ENCODE measurements around the gene TMEM242. TPM values are rescaled to one million over a fixed set of nuclear protein-coding genes. Genes with fewer than 3 reads are reported as not detected.
A peak's percentile ranks its signal among the peaks of the same experiment; 100 is the strongest.

The TMEM242 gene
- total and polyA plus RNA-seq, 10 of the 15 experiments (the other 5 are each of a cell fraction or from before 2014, with no cell fraction given): 2.8 to 9.8 (median 5.5) TPM

DNA sequence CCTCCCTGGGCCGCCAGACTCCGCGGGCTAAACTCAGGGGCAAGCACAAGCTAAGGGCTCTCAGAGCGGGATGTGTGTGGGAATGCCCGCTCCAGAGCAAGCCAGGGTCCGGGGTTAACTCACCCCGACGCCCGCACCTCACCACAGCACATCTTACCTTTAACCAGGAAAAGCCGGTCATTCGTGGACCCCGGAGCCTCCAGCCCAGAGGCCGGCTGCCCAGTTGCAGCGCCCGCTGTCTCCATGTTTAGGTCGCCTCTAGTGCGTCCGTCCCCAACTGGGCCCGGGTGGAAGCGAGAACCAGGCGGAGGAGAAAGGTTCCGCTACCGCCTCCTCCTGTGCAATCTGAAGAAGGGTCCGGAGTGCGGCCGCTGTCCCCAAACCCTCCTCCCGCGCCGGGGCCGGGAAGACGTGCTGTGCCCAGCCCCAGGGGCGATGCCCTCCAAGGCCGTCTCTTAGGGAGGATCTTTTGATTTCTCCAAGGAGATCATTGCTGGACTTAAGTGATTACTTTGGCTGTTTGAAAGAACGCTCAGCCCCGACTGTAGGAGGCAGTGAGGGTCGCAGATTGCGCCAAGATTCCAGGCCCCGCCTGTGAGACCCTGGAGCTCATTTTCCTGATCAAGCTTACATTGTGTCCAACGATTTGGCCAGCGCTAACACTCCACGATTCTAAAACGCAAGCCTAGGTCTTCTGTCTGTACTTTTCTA, at the start of gene TMEM242 (continued):
- TF ChIP-seq TCF7 (IDR thresholded peaks at IDR 0.05; ENCODE audit: borderline replicate concordance) (peak; percentile 88), SUZ12 (IDR thresholded peaks at IDR 0.05; ENCODE audit: unreplicated experiment) (no peak), CREB1 (IDR thresholded peaks at IDR 0.05; ENCODE audit: low read depth) (peak; percentile 83), RFX5 (IDR thresholded peaks at IDR 0.05; ENCODE audit: low read depth, low read length) (no peak), CBFB (IDR thresholded peaks at IDR 0.05; ENCODE audit: low read depth) (peak; percentile 75), ZBTB33 (IDR thresholded peaks at IDR 0.05) (no peak), RB1 (IDR thresholded peaks at IDR 0.05; ENCODE audit: borderline replicate concordance) (peak; percentile 98; the same call in 1 of the 2 replicates), ZNF207 (IDR thresholded peaks at IDR 0.05; ENCODE audit: borderline replicate concordance) (peak; percentile 88), NRF1 (conservative IDR thresholded peaks at IDR 0.05; ENCODE audit: low read depth, low read length) (no peak), CHD2 (IDR thresholded peaks at IDR 0.05; ENCODE audit: borderline replicate concordance, low read depth, low read length) (peak; percentile 82)
- TF ChIP-seq, protein P1, sequence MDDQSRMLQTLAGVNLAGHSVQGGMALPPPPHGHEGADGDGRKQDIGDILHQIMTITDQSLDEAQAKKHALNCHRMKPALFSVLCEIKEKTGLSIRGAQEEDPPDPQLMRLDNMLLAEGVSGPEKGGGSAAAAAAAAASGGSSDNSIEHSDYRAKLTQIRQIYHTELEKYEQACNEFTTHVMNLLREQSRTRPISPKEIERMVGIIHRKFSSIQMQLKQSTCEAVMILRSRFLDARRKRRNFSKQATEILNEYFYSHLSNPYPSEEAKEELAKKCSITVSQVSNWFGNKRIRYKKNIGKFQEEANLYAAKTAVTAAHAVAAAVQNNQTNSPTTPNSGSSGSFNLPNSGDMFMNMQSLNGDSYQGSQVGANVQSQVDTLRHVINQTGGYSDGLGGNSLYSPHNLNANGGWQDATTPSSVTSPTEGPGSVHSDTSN (IDR thresholded peaks at IDR 0.05; ENCODE audit: insufficient replicate concordance, low read depth, low read length): peak; percentile 18
- TF ChIP-seq, protein P2, sequence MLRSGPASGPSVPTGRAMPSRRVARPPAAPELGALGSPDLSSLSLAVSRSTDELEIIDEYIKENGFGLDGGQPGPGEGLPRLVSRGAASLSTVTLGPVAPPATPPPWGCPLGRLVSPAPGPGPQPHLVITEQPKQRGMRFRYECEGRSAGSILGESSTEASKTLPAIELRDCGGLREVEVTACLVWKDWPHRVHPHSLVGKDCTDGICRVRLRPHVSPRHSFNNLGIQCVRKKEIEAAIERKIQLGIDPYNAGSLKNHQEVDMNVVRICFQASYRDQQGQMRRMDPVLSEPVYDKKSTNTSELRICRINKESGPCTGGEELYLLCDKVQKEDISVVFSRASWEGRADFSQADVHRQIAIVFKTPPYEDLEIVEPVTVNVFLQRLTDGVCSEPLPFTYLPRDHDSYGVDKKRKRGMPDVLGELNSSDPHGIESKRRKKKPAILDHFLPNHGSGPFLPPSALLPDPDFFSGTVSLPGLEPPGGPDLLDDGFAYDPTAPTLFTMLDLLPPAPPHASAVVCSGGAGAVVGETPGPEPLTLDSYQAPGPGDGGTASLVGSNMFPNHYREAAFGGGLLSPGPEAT (IDR thresholded peaks at IDR 0.05; ENCODE audit: low read depth): peak; percentile 100
